CD4-positive, alpha-beta memory T cell (primary cell): ENCODE measurements around the gene EPHB2. TPM values are rescaled to one million over a fixed set of nuclear protein-coding genes. Genes with fewer than 3 reads are reported as not detected.

ENCODE experiments used
- CTCF ChIA-PET: fragments of 350-600 bp; sonication (Branson Sonifier 250); formaldehyde crosslinking; loops from one replicate; lab custom pipeline; 2021; ENCODE audit warnings: inconsistent platforms; ENCODE audit not compliant: partially characterized antibody; lab: Charles Lee
- POLR2A ChIA-PET: fragments of 350-600 bp; sonication (Branson Sonifier 250); formaldehyde crosslinking; loops from one replicate; lab custom pipeline; 2021; ENCODE audit not compliant: partially characterized antibody; lab: Charles Lee
- DNase-seq, 5 donors: peaks; one replicate each; pipeline versions ENCODE4 v3.0.0 to v3.0.0-alpha.2; 2020 to 2022; ENCODE audit warnings: mixed read lengths in 1 of 5
- H3K27ac ChIP-seq: one replicate; pipeline ENCODE4 v1.7.0; 2013; ENCODE audit warnings: low read depth, low read length
- H3K27me3 ChIP-seq: 2 replicates; pipeline ENCODE4 v1.7.0; 2013; ENCODE audit warnings: mild to moderate bottlenecking, low read length, moderate library complexity; ENCODE audit not compliant: insufficient read depth
- H3K36me3 ChIP-seq: 2 replicates; pipeline ENCODE4 v1.7.0; 2013; ENCODE audit warnings: mild to moderate bottlenecking, low read length, moderate library complexity; ENCODE audit not compliant: insufficient read depth
- H3K4me1 ChIP-seq: 2 replicates; pipeline ENCODE4 v1.7.0; 2013; ENCODE audit warnings: mild to moderate bottlenecking, low read length, moderate library complexity; ENCODE audit not compliant: insufficient read depth
- H3K4me3 ChIP-seq, 2 donors: one replicate each; pipeline ENCODE4 v1.7.0; 2013; ENCODE audit warnings: low read length in 2 of 2, mild to moderate bottlenecking in 1 of 2
- H3K9me3 ChIP-seq, 2 donors: one replicate each; pipeline ENCODE4 v1.7.0; 2013; ENCODE audit warnings: low read length in 2 of 2, control low read depth in 1 of 2; ENCODE audit not compliant: control insufficient read depth in 1 of 2
- H3K27ac Mint-ChIP-seq, 7 donors: one replicate each; pipeline ENCODE4 v1.8.0; 2020 to 2021; ENCODE audit warnings: mixed read lengths in 7 of 7, mild to moderate bottlenecking in 6 of 7, inconsistent platforms in 3 of 7, moderate library complexity in 3 of 7
- H3K27me3 Mint-ChIP-seq, 2 donors: one replicate each; pipeline ENCODE4 v1.8.0; 2020 to 2021; ENCODE audit warnings: mixed read lengths in 2 of 2
- H3K36me3 Mint-ChIP-seq, 2 donors: one replicate each; pipeline ENCODE4 v1.8.0; 2020 to 2021; ENCODE audit warnings: mixed read lengths in 2 of 2, inconsistent platforms in 1 of 2, mild to moderate bottlenecking in 1 of 2
- H3K4me1 Mint-ChIP-seq, 4 donors: one replicate each; pipeline ENCODE4 v1.8.0; 2020 to 2021; ENCODE audit warnings: mixed read lengths in 4 of 4, mild to moderate bottlenecking in 1 of 4
- H3K4me3 Mint-ChIP-seq, 8 donors: one replicate each; pipeline ENCODE4 v1.8.0; 2020 to 2021; ENCODE audit warnings: mixed read lengths in 8 of 8, mild to moderate bottlenecking in 7 of 8, moderate library complexity in 6 of 8, inconsistent platforms in 3 of 8
- H3K9me3 Mint-ChIP-seq, 8 donors: one replicate each; pipeline ENCODE4 v1.8.0; 2020 to 2021; ENCODE audit warnings: mixed read lengths in 8 of 8, mild to moderate bottlenecking in 5 of 8, inconsistent platforms in 3 of 8, moderate library complexity in 1 of 8
- intact Hi-C: fragments of 100-400 bp; cut with micrococcal nuclease; formaldehyde crosslinking; loops from one replicate; pipeline ENCODE4 v1.15.1; 2023
- polyA plus RNA-seq, 2 donors: library from polyadenylated mRNA; unstranded; fragments of 300-500 nt; fragmentation: Illumina TruSeq; gene quantifications; one replicate each; pipeline ENCODE4 v1.2.3, GENCODE V29; 2021
- total RNA-seq, 2 experiments: library from RNA; stranded (reverse); gene quantifications; one replicate each; pipeline ENCODE4 v1.2.3, GENCODE V29; 2021

Gene EPHB2
- total and polyA plus RNA-seq, 4 experiments from 2014 or later = 0.35 to 0.36 TPM; not detected in 2

DNA sequence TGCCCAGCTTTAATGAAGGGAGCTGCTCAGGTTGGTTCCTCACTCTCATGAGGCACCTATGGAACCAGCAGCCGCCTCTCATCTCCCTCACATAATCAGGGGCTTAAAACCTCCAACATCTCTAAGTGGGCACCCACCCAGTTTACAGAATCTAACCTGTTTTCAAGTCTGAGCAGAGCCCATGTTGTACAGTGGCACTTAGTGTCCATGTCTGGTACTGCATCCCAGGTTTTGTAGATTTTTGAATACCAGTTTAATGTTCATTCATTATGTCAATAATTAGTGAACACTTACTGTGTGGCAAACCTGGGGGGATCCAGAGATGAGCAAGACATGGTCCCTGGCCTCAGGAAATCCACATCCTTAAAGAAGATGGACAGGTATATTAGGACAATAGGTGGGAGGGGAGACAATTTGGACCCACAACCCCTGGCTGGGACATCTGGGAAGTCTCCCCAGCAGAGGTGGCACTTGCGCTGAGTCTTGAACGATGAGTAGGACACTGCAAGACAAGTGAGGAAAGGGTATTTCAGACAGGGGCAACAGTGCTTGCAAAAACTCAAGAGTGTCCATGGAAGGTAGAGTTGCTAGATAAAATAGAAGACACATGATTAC lies 178.7 kb downstream of the EPHB2 start:
- ChIA-PET CTCF (interaction anchor here (0.7 to 1.3 kb wide), 2 partner anchors 184 to 185 kb away, joined by 3 read pairs; no protein-coding TSS in a partner anchor), POLR2A (no interaction called here)
- Mint-ChIP-seq H3K27me3 (peaks cover 0 to 2% of the 10 kb centered on the region in 2 donors), H3K9me3 (no peaks in the 10 kb centered on the region), H3K27ac (no peak overlapping the region), H3K36me3 (no peaks in the 10 kb centered on the region), H3K4me3 (no peak overlapping the region), H3K4me1 (peaks cover 8 to 13% (median 10%) of the 10 kb centered on the region in 4 donors)
- no peak overlapping the region for H3K4me3 ChIP-seq
- DNase-seq = no peak
- no peaks in the 10 kb centered on the region for H3K36me3 ChIP-seq
- intact Hi-C loops = no loop called here
- H3K4me1 ChIP-seq = peaks cover 10% of the 10 kb centered on the region
- H3K9me3 ChIP-seq = no peaks in the 10 kb centered on the region
- no peak overlapping the region for H3K27ac ChIP-seq
- no peaks in the 10 kb centered on the region for H3K27me3 ChIP-seq

DNA sequence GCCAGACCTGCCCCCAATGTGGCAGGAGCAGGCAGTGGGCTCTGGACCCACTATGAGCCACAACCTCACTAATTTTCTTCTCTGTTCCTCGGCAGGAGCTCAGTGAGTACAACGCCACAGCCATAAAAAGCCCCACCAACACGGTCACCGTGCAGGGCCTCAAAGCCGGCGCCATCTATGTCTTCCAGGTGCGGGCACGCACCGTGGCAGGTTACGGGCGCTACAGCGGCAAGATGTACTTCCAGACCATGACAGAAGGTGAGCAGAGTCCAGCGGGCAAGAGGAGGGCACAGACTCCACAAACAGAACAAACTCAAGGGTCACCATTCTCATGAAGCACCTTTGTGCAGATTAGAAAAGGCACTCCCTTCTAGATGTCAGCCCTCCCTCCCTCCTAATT lies 182.2 kb downstream of the EPHB2 start:
- Mint-ChIP-seq H3K9me3 (peaks cover 0 to 2% (median 0%) of the 10 kb centered on the region in 8 donors), H3K36me3 (no peaks in the 10 kb centered on the region), H3K27me3 (peaks cover 4 to 8% of the 10 kb centered on the region in 2 donors), H3K4me1 (no peaks in the 10 kb centered on the region), H3K27ac (no peak overlapping the region), H3K4me3 (no peak overlapping the region)
- ChIA-PET POLR2A (no interaction called here), CTCF (no interaction called here)
- DNase-seq = no peak
- Histone ChIP-seq H3K27me3 (no peaks in the 10 kb centered on the region), H3K4me1 (no peaks in the 10 kb centered on the region), H3K36me3 (no peaks in the 10 kb centered on the region), H3K4me3 (no peak overlapping the region), H3K27ac (no peak overlapping the region), H3K9me3 (no peaks in the 10 kb centered on the region)
- intact Hi-C loops = no loop called here

DNA sequence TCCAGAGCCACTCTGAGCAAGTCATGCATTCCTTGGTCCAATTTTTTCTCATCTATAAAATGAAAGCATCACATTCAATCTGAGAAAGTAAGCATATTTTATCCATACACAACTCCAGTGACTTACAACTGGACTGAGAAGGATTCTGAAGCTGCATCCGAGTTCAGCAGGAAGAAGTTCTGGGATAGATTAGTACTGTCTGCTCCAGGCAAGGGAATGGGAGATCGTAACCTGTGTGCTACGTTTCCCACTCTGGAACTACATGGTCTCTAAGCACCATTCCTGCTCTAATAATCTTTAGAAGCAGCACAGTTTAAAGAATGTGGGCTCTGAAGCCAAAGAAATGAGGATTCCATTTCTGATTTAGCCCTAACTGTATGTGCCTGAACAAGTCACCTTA lies 182.7 kb downstream of the EPHB2 start:
- POLR2A ChIA-PET = no interaction called here
- Histone ChIP-seq H3K27ac (no peak overlapping the region), H3K36me3 (no peaks in the 10 kb centered on the region), H3K4me1 (no peaks in the 10 kb centered on the region), H3K27me3 (no peaks in the 10 kb centered on the region), H3K9me3 (no peaks in the 10 kb centered on the region), H3K4me3 (no peak overlapping the region)
- CTCF ChIA-PET = no interaction called here
- Mint-ChIP-seq H3K4me1 (no peaks in the 10 kb centered on the region), H3K27me3 (peaks cover 7 to 11% of the 10 kb centered on the region in 2 donors), H3K36me3 (no peaks in the 10 kb centered on the region), H3K4me3 (no peak overlapping the region), H3K27ac (no peak overlapping the region), H3K9me3 (peaks cover 0 to 2% (median 0%) of the 10 kb centered on the region in 8 donors)
- DNase-seq = no peak
- intact Hi-C loops = no loop called here

DNA sequence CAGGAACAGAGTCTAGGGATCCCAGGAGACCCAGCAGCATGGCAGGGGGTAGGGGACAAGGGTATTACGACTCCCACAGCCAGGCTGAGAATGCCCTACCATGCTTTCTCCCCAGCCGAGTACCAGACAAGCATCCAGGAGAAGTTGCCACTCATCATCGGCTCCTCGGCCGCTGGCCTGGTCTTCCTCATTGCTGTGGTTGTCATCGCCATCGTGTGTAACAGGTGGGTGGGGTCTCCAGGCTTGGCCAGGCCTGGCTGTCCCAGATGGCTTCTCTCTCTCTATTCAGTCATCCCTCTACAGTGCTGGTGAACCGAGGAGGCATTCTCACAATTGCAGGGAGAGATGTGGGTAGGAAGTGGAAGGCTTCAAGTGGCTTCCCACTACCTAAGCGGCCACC lies 184.7 kb downstream of the EPHB2 start:
- no peaks in the 10 kb centered on the region for H3K4me1 ChIP-seq
- no peak for DNase-seq
- intact Hi-C loops = no loop called here
- ChIA-PET POLR2A (no interaction called here), CTCF (no interaction called here)
- peaks cover 8 to 9% of the 10 kb centered on the region in 2 donors for H3K27me3 Mint-ChIP-seq
- H3K27ac ChIP-seq = no peak overlapping the region
- no peaks in the 10 kb centered on the region for H3K9me3 ChIP-seq
- peaks cover 0 to 2% (median 0%) of the 10 kb centered on the region in 8 donors for H3K9me3 Mint-ChIP-seq
- no peaks in the 10 kb centered on the region for H3K36me3 Mint-ChIP-seq
- H3K36me3 ChIP-seq = no peaks in the 10 kb centered on the region
- no peaks in the 10 kb centered on the region for H3K4me1 Mint-ChIP-seq
- H3K4me3 ChIP-seq = no peak overlapping the region
- H3K27ac Mint-ChIP-seq = no peak overlapping the region
- no peaks in the 10 kb centered on the region for H3K27me3 ChIP-seq
- H3K4me3 Mint-ChIP-seq = no peak overlapping the region

DNA sequence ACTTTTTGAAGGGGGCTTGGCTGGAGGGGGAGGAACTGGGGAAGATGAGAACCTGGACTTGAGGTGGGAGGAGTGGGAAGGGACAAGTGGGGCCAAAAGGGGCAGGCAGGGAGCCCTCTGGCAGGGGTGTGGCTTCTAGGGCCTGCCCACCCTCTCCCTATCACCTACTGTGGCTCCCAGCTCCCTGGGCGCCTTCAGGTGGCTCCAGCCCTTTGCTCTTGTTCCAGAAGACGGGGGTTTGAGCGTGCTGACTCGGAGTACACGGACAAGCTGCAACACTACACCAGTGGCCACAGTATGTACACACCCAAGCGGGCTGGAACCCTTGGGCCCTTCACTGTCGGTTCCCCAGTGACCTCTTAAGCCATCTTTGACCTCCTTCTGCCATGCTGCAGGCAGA lies 185.5 kb downstream of the EPHB2 start:
- CTCF ChIA-PET = no interaction called here
- H3K4me3 ChIP-seq = no peak overlapping the region
- H3K27me3 Mint-ChIP-seq = peaks cover 8 to 13% of the 10 kb centered on the region in 2 donors
- POLR2A ChIA-PET = no interaction called here
- H3K27ac ChIP-seq = no peak overlapping the region
- no peak overlapping the region for H3K27ac Mint-ChIP-seq
- intact Hi-C loops = no loop called here
- H3K36me3 Mint-ChIP-seq = no peaks in the 10 kb centered on the region
- DNase-seq = no peak
- no peaks in the 10 kb centered on the region for H3K4me1 ChIP-seq
- no peaks in the 10 kb centered on the region for H3K9me3 ChIP-seq
- peaks cover 0 to 2% (median 0%) of the 10 kb centered on the region in 8 donors for H3K9me3 Mint-ChIP-seq
- H3K4me3 Mint-ChIP-seq = no peak overlapping the region
- H3K4me1 Mint-ChIP-seq = no peaks in the 10 kb centered on the region
- no peaks in the 10 kb centered on the region for H3K36me3 ChIP-seq
- no peaks in the 10 kb centered on the region for H3K27me3 ChIP-seq

DNA sequence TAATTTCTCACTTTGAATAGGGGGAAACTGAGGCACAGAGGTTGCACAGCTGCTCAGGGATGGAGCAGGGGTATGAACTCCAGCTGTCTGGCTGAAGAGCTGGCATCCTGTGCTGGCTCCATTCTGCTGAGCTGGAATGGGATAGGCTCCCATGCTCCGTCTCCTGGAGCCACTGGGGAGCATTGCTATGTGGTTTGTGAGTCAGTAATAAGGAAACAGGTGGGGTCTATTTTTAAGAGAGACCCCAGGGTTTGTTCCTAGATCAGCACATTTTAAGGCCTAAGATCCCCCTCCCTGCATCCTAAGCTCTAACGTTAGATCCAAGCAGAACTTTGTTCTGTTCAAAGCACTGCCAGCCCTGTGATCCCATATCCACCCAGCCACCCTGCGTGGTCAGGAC lies 189.8 kb downstream of the EPHB2 start:
- Mint-ChIP-seq H3K36me3 (no peaks in the 10 kb centered on the region), H3K4me1 (no peaks in the 10 kb centered on the region), H3K27ac (peak overlapping the region in 1 of 7 donors; percentile 22), H3K4me3 (no peak overlapping the region), H3K27me3 (peaks cover 11 to 14% of the 10 kb centered on the region in 2 donors), H3K9me3 (peaks cover 0 to 2% (median 0%) of the 10 kb centered on the region in 8 donors)
- no peak for DNase-seq
- Histone ChIP-seq H3K4me1 (no peaks in the 10 kb centered on the region), H3K4me3 (no peak overlapping the region), H3K36me3 (no peaks in the 10 kb centered on the region), H3K27me3 (no peaks in the 10 kb centered on the region), H3K9me3 (no peaks in the 10 kb centered on the region), H3K27ac (no peak overlapping the region)
- intact Hi-C loops = no loop called here
- ChIA-PET CTCF (no interaction called here), POLR2A (no interaction called here)

DNA sequence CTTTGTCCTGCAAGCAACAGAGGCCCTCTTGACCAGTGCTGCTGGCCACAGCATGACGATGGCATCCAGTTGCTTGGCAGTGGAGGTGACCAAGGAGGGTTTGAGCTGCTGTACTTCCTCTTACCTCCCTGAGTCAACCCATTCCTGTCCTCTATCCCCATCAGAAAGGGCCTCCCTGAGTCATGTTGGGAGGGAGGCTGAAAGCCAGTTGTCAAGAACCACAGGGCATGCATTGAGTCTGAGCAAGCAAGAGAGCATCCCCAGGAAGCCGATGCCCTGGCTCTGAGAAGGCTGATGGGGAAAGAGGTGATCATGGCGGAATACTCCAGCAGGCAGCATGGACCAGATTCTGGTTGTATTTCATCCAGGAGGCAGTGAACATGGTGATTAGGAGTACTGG lies 192.5 kb downstream of the EPHB2 start:
- H3K27ac Mint-ChIP-seq = no peak overlapping the region
- intact Hi-C loops = no loop called here
- no peaks in the 10 kb centered on the region for H3K9me3 ChIP-seq
- ChIA-PET CTCF (interaction anchor here (1.3 kb wide), 1 partner anchor 198 kb away, joined by 3 read pairs; no protein-coding TSS in a partner anchor), POLR2A (no interaction called here)
- H3K4me3 ChIP-seq = no peak overlapping the region
- H3K36me3 ChIP-seq = no peaks in the 10 kb centered on the region
- H3K4me1 Mint-ChIP-seq = no peaks in the 10 kb centered on the region
- H3K9me3 Mint-ChIP-seq = no peaks in the 10 kb centered on the region
- peaks cover 6 to 10% of the 10 kb centered on the region in 2 donors for H3K27me3 Mint-ChIP-seq
- H3K4me1 ChIP-seq = no peaks in the 10 kb centered on the region
- no peak overlapping the region for H3K27ac ChIP-seq
- no peaks in the 10 kb centered on the region for H3K27me3 ChIP-seq
- no peaks in the 10 kb centered on the region for H3K36me3 Mint-ChIP-seq
- no peak overlapping the region for H3K4me3 Mint-ChIP-seq
- DNase-seq = no peak
